Measurements from ENCODE around the gene RHBDD2.

Gene RHBDD2

DNA sequence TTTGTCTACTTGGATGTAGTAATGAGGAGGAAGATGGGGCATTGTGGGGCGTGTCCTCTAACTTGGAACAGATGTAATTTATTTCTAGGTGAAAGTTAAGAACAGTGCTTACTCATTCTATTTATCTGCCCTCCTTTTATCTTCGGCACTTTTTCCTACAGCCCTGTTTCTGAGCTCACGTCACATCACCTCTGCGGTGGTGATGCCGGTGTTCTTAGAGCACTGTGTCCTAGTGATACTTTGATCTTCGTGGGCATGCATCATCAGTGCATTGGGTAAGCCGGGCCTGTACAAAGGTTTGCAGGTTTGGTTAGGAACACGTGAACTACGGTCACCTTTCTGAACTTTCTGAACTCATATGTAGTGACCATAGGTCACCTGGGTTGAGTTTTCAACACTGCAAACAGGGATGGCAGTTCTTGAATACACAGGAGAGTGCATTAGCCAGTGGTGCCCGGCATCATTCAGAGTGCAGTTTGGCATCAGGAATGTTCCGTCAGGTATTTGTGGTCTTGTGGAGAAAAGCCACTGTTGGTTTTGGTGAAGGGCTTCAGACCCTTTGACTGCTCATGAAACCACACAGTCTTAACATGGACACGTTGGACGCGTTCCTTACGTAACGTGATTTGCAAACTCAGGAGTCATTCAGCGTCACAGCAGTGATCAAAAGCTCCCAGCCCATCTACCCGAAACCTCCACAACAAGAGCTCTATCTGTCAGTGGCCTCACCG lies 41.8 kb downstream of the RHBDD2 start:
- no peak for DNase-seq

GRCh38 chr7:75921479-75921878 lies 42.6 kb downstream of the RHBDD2 start:
- no peak for DNase-seq

DNA sequence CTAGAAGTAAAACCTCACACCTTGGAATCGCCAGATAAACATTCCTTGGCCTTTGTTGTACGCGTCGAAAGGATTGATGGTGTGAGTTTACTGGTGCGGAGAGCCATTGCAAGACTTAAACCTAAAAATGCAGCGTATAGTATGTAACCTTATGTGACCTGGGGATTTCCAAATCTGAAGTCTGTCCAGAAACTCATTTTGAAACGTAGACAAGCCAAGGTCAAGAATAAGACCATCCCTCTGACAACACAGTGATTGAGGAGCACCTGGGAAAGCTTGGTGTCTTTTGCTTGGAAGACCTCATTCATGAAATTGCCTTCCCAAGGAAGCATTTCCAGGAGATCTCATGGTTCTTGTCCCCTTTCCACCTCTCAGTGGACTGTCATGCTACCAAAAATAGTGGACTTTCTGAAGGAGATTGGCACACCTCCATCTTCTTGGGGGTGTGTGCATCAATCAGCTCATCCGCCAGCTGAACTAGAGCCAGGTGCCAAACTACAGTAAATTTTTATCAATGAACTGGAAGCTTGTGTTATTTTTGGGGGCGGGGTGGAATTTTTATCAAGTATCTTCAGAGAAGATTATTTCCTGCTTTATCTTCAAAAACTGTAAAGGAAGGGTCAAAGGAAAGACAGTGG lies 44.3 kb downstream of the RHBDD2 start:
- no peak for DNase-seq

DNA sequence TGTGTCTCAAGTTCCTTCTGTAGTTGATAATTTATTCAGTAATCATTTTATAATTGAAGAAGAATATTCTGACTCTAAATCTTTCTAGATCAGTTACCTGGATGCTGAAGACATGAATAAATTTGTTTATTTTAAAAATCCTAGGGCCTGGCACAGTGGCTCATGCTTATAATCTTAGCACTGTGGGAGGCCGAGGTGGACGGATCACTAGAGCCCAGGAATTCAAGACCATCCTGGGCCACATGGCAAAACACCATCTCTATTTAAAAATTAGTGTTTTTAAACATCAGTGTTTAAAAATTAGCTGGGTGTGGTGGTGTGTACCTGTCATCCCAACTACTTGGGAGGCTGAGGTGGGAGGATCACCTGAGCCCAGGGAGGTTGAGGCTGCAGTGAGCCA lies 45.4 kb downstream of the RHBDD2 start:
- DNase-seq = no peak

DNA sequence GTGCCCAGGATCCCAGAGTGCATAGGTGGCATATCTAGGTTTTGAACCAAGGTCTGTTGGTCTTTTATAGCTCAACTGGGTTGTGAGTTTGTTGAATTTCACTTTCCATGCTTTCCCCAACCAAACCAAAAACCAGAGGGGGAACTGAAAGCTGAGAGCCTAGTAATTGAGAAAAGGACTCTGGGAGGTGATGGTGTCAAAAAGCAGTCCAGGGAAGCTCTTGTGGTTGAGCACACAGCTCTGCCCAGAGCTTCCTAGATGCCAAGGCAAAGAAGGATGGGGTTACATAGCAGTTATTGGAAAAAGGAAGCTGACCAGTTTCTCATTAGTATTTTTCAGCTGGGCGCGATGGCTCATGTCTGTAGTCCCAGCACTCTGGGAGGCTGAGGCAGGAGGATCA lies 46.1 kb downstream of the RHBDD2 start:
- DNase-seq = no peak

DNA sequence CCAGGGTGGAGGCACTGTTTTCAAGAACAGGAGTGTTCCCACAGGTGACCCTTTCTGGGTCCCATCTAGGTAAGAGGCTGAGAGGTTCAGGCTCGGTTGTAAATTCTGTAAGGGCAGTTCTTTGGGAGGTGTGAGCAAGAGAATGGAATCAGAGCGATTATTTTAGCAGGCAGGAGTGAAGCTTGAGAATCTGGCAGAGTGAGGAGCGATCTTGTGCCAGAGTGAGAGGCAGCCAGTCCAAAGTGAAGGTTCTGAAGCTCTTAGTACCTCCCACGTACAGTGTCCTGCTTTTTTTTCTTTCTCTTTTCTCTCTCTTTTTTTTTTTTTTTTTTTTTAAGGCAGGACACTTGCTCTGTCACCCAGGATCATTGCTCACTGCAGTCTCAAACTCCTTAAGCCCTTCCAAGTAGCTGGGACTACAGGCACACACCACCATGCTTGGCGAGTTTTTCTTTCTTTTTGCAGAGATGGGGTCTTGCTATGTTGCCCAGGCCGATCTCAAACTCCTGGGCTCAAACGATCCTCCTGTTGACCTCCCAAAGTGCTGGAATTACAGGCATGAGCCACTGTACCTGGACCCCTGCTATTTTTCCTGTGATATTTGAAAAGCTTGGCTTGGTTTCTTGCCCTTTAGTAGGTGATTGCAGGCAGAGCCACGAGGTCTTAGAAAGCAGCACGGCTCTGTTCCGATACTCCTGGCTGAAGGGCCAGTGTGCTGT lies 47.0 kb downstream of the RHBDD2 start:
- DNase-seq = no peak

DNA sequence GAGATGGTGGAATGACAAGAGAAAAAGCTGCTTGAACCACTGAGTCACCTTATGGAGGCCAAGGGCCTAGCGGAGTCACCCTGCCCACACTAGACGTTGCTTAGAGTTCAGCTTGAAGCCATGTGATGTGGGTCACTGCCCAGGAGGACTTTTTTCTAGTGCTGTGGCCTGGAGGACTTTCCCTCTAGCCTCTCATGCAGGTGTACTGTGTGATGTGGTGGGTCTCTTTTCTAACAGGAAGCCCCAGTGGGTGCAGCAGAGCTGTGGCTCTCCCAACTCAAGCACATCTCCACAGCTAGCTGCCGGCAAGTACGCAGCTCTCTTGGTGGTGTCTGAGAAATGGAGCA lies 49.7 kb downstream of the RHBDD2 start:
- no peak for DNase-seq

- no peak for DNase-seq
Observed at GRCh38 chr7:75931680-75932079, 52.8 kb downstream of the RHBDD2 start.

- no peak for DNase-seq
Observed at GRCh38 chr7:75937958-75938786, 59.3 kb downstream of the RHBDD2 start.
